NOMO-1 treated with DMSO at 0.1 percent for 48 hours (cell line): ENCODE results near the gene DACH1.

Experiments used
- DNase-seq: peaks from one replicate; lab custom pipeline; 2025; ENCODE audit not compliant: unreplicated experiment; lab: John Stamatoyannopoulos, UW

Gene DACH1

GRCh38 chr13:71499944-71500514 is 367.0 kb downstream of the DACH1 start:
- no peak for DNase-seq

- no peak for DNase-seq
Observed at GRCh38 chr13:71499235-71499634, 367.8 kb downstream of the DACH1 start.

GRCh38 chr13:71493189-71493588 is 373.8 kb downstream of the DACH1 start:
- no peak for DNase-seq

GRCh38 chr13:71492346-71492871 is 374.6 kb downstream of the DACH1 start:
- DNase-seq: no peak

- no peak for DNase-seq
Observed at GRCh38 chr13:71491010-71491409, 376.0 kb downstream of the DACH1 start.

- DNase-seq: no peak
Observed at GRCh38 chr13:71489041-71489440, 378.0 kb downstream of the DACH1 start.

GRCh38 chr13:71488201-71488600 is 378.8 kb downstream of the DACH1 start:
- no peak for DNase-seq

- no peak for DNase-seq
Observed at GRCh38 chr13:71485913-71486312, 381.1 kb downstream of the DACH1 start.

GRCh38 chr13:71483733-71484132 is 383.3 kb downstream of the DACH1 start:
- DNase-seq: no peak

- no peak for DNase-seq
Observed at GRCh38 chr13:71481501-71481900, 385.5 kb downstream of the DACH1 start.

GRCh38 chr13:71481046-71481445 is 386.0 kb downstream of the DACH1 start:
- no peak for DNase-seq

GRCh38 chr13:71477735-71478134 is 389.3 kb downstream of the DACH1 start:
- no peak for DNase-seq

- no peak for DNase-seq
Observed at GRCh38 chr13:71474936-71475335, 392.1 kb downstream of the DACH1 start.

- no peak for DNase-seq
Observed at GRCh38 chr13:71469626-71470025, 397.4 kb downstream of the DACH1 start.

GRCh38 chr13:71464686-71465085 is 402.3 kb downstream of the DACH1 start:
- DNase-seq: no peak

GRCh38 chr13:71461892-71462291 is 405.1 kb downstream of the DACH1 start:
- no peak for DNase-seq

GRCh38 chr13:71460211-71460610 is 406.8 kb downstream of the DACH1 start:
- no peak for DNase-seq

GRCh38 chr13:71459708-71460107 is 407.3 kb downstream of the DACH1 start:
- DNase-seq: no peak

GRCh38 chr13:71457645-71458044 is 409.4 kb downstream of the DACH1 start:
- DNase-seq: no peak

- DNase-seq: no peak
Observed at GRCh38 chr13:71456136-71456535, 410.9 kb downstream of the DACH1 start.

GRCh38 chr13:71454509-71454908 is 412.5 kb downstream of the DACH1 start:
- DNase-seq: no peak

- no peak for DNase-seq
Observed at GRCh38 chr13:71448080-71448630, 418.8 kb downstream of the DACH1 start.

- DNase-seq: no peak
Observed at GRCh38 chr13:71437704-71438103, 429.3 kb downstream of the DACH1 start.
